ENCODE results near the gene SNTG2.

- no peak for TF ChIP-seq EZH2phosphoT487 (IDR thresholded peaks at IDR 0.05; ENCODE audit: borderline replicate concordance)
- TF ChIP-seq, protein P1, sequence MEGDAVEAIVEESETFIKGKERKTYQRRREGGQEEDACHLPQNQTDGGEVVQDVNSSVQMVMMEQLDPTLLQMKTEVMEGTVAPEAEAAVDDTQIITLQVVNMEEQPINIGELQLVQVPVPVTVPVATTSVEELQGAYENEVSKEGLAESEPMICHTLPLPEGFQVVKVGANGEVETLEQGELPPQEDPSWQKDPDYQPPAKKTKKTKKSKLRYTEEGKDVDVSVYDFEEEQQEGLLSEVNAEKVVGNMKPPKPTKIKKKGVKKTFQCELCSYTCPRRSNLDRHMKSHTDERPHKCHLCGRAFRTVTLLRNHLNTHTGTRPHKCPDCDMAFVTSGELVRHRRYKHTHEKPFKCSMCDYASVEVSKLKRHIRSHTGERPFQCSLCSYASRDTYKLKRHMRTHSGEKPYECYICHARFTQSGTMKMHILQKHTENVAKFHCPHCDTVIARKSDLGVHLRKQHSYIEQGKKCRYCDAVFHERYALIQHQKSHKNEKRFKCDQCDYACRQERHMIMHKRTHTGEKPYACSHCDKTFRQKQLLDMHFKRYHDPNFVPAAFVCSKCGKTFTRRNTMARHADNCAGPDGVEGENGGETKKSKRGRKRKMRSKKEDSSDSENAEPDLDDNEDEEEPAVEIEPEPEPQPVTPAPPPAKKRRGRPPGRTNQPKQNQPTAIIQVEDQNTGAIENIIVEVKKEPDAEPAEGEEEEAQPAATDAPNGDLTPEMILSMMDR (conservative IDR thresholded peaks at IDR 0.05; ENCODE audit: low read length), result no peak
Measured at GRCh38 chr2:1238598-1239138, 288.0 kb downstream of the SNTG2 start.
